BJ (cell line): ENCODE results near the gene FAM216B. TPM values are rescaled to one million over a fixed set of nuclear protein-coding genes. Genes with fewer than 3 reads are reported as not detected.
"Not testable (repeated sequence)": the region's sequence is repeated elsewhere in the genome, so short reads cannot be mapped to it uniquely, and the experiment has no call there.

Source experiments
- CTCF ChIA-PET: fragments of 350-600 bp; formaldehyde crosslinking; extraction: SDS; loops from one replicate; lab custom pipeline; 2021; ENCODE audit warnings: antibody characterized with exemption, inconsistent platforms; lab: Yijun Ruan, JAX
- POLR2A ChIA-PET: fragments of 300-600 bp; sonication (Branson Sonifier 250); formaldehyde crosslinking; extraction: SDS; loops from one replicate; lab custom pipeline; 2021; ENCODE audit warnings: antibody characterized with exemption; lab: Charles Lee
- DNase-seq: peaks from one replicate; pipeline ENCODE4 v3.0.0-alpha.2; 2011; ENCODE audit warnings: low read depth
- H3K27me3 ChIP-seq: 2 replicates; pipeline ENCODE4 v1.6.0; 2011; ENCODE audit warnings: low read length; ENCODE audit not compliant: control insufficient read depth, insufficient read depth
- H3K36me3 ChIP-seq: 2 replicates; pipeline ENCODE4 v1.5.1; 2011; ENCODE audit warnings: low read length; ENCODE audit not compliant: control insufficient read depth, insufficient read depth
- H3K4me3 ChIP-seq: 2 replicates; pipeline ENCODE4 v1.5.1; 2011; ENCODE audit warnings: low read depth, mild to moderate bottlenecking, control low read depth, low read length
- CTCF ChIP-seq: IDR thresholded peaks from 2 replicates; pipeline ENCODE4 v1.5.1; 2011; ENCODE audit warnings: low read depth, mild to moderate bottlenecking, control low read depth, inconsistent platforms, low read length, moderate library complexity; ENCODE audit not compliant: insufficient read depth
- polyA plus RNA-seq: library from polyadenylated mRNA; depleted of rRNA; stranded (reverse); fragments of >200 nt; gene quantifications from 2 replicates; pipeline ENCODE4 v1.2.3, GENCODE V29; 2011

FAM216B gene
- polyA plus RNA-seq, 1 experiment: not detected

- Histone ChIP-seq H3K36me3 (no peaks in the 10 kb centered on the region), H3K27me3 (no peaks in the 10 kb centered on the region), H3K4me3 (no peak overlapping the region)
- DNase-seq: no peak
- CTCF ChIA-PET: no interaction called here
- no peak for TF ChIP-seq CTCF
- POLR2A ChIA-PET: no interaction called here
Measured at GRCh38 chr13:42769650-42770049, 11.7 kb upstream of the FAM216B start.

- H3K27me3 ChIP-seq, H3K36me3 ChIP-seq, POLR2A ChIA-PET, DNase-seq, CTCF ChIA-PET, H3K4me3 ChIP-seq: not testable (repeated sequence)
Measured at GRCh38 chr13:42776558-42776957, 4.8 kb upstream of the FAM216B start.

- ChIA-PET CTCF (no interaction called here), POLR2A (no interaction called here)
- no peak for DNase-seq
- H3K4me3 ChIP-seq: no peak overlapping the region
- no peaks in the 10 kb centered on the region for H3K36me3 ChIP-seq
- TF ChIP-seq CTCF: no peak
- H3K27me3 ChIP-seq: no peaks in the 10 kb centered on the region; the same call in 1 of the 2 replicates
Measured at GRCh38 chr13:42777467-42777866, 3.9 kb upstream of the FAM216B start.

GRCh38 chr13:42780044-42780443, 1.3 kb upstream of the FAM216B start:
- DNase-seq: no peak
- ChIA-PET CTCF (no interaction called here), POLR2A (no interaction called here)
- no peak overlapping the region for H3K4me3 ChIP-seq
- no peaks in the 10 kb centered on the region for H3K36me3 ChIP-seq
- no peak for TF ChIP-seq CTCF
- H3K27me3 ChIP-seq: no peaks in the 10 kb centered on the region; the same call in 1 of the 2 replicates

- Histone ChIP-seq H3K27me3 (no peaks in the 10 kb centered on the region), H3K36me3 (no peaks in the 10 kb centered on the region), H3K4me3 (no peak overlapping the region)
- no peak for TF ChIP-seq CTCF
- ChIA-PET POLR2A (no interaction called here), CTCF (no interaction called here)
- no peak for DNase-seq
Measured at GRCh38 chr13:42786715-42787114, 5.3 kb downstream of the FAM216B start.

GRCh38 chr13:42788601-42789000, 7.2 kb downstream of the FAM216B start:
- Histone ChIP-seq H3K36me3 (no peaks in the 10 kb centered on the region), H3K4me3 (no peak overlapping the region), H3K27me3 (no peaks in the 10 kb centered on the region)
- CTCF ChIA-PET: interaction anchor here (0.9 kb wide), 1 partner anchor 18 kb away, joined by 3 read pairs; no protein-coding TSS in a partner anchor
- no peak for TF ChIP-seq CTCF
- POLR2A ChIA-PET: no interaction called here
- no peak for DNase-seq
